Measurements from ENCODE around the gene TEX9. TPM values are rescaled to one million over a fixed set of nuclear protein-coding genes. Genes with fewer than 3 reads are reported as not detected.

The TEX9 gene
- total RNA-seq, 1 experiment from 2014 or later = 8.4 TPM

- Histone ChIP-seq H2BK5ac (ENCODE audit: insufficient read length, low read length) (no peak overlapping the region), H3K23ac (ENCODE audit: insufficient read length, low read depth, low read length) (no peak overlapping the region), H3K79me1 (ENCODE audit: insufficient read depth, low read depth, low read length, poor library complexity, severe bottlenecking) (no peaks in the 10 kb centered on the region), H2BK12ac (ENCODE audit: insufficient read length, low read depth, low read length) (no peak overlapping the region), H3K79me2 (ENCODE audit: insufficient read depth, low read length) (no peaks in the 10 kb centered on the region), H3K9ac (ENCODE audit: extremely low read depth, insufficient read length, low read length) (no peak overlapping the region), H4K20me1 (ENCODE audit: control insufficient read depth, insufficient read depth, insufficient read length) (no peaks in the 10 kb centered on the region), H3K14ac (ENCODE audit: insufficient read depth, low read length) (no peak overlapping the region), H4K91ac (ENCODE audit: insufficient read length, low read depth, low read length) (no peak overlapping the region), H3T11ph (ENCODE audit: low read length) (no peak overlapping the region), H2AFZ (ENCODE audit: low read length) (no peak overlapping the region), H4K5ac (ENCODE audit: insufficient read length, low read depth, low read length) (no peak overlapping the region), H4K8ac (replicated peaks; ENCODE audit: insufficient read length, low read depth, low read length) (no peak overlapping the region), H2BK20ac (ENCODE audit: low read depth, low read length, poor library complexity, severe bottlenecking) (no peak overlapping the region), H3K18ac (ENCODE audit: insufficient read length, low read depth, low read length) (no peak overlapping the region), H3K27ac (ENCODE audit: insufficient read length, low read depth, low read length) (no peak overlapping the region), H3K4me1 (ENCODE audit: insufficient read depth, low read length) (no peaks in the 10 kb centered on the region), H2AK5ac (ENCODE audit: insufficient read length, low read length) (no peak overlapping the region), H3K4me2 (ENCODE audit: insufficient read depth, insufficient read length, low read length) (no peak overlapping the region), H3K4ac (ENCODE audit: low read depth, low read length) (no peak overlapping the region), H3K23me2 (ENCODE audit: insufficient read length, low read depth, low read length, poor library complexity, severe bottlenecking) (peaks cover 4% of the 10 kb centered on the region), H2BK15ac (ENCODE audit: low read depth, low read length) (no peak overlapping the region), H3K9me3 (ENCODE audit: control insufficient read depth, low read depth, low read length) (no peaks in the 10 kb centered on the region), H3K56ac (ENCODE audit: insufficient read length, low read depth, low read length) (no peak overlapping the region), H3K27me3 (ENCODE audit: insufficient read depth, low read length) (no peaks in the 10 kb centered on the region), H2BK120ac (ENCODE audit: low read depth, low read length, poor library complexity, severe bottlenecking) (no peak overlapping the region)
- Mint-ChIP-seq H3K27ac (no peak overlapping the region), H3K36me3 (ENCODE audit: insufficient read depth in 1 of 3, low read depth in 3 of 3) (no peaks in the 10 kb centered on the region), H3K4me1 (peaks cover 5 to 11% of the 10 kb centered on the region in 2 experiments), H3K27me3 (ENCODE audit: low read depth) (peaks cover 25% of the 10 kb centered on the region), H3K9me3 (no peaks in the 10 kb centered on the region), H3K4me3 (no peak overlapping the region)
- DNase-seq = no peak
- TF ChIP-seq CTCF (conservative IDR thresholded peaks at IDR 0.05) = no peak
- WGBS (ENCODE audit: extremely low coverage, insufficient read length, low lambda C conversion rate) = no CpG with 5 or more reads among the region's 2 CpGs
Measured at GRCh38 chr15:56468401-56468800, 103.2 kb downstream of the TEX9 start.
